Cerebellar nuclear complex (tissue), 1 donor: ENCODE measurements around the gene PPARG.

Experiments
- DNase-seq, 2 experiments: peaks; one replicate each; lab custom pipeline; 2025; lab: John Stamatoyannopoulos, UW

Gene PPARG

GRCh38 chr3:12345141-12345561 lies 56.3 kb downstream of the PPARG start:
- DNase-seq, result no peak

GRCh38 chr3:12345584-12346494 lies 57.0 kb downstream of the PPARG start:
- DNase-seq, result no peak

GRCh38 chr3:12347301-12347700 lies 58.4 kb downstream of the PPARG start:
- DNase-seq, result no peak

GRCh38 chr3:12349895-12350811 lies 61.3 kb downstream of the PPARG start:
- DNase-seq, result no peak

GRCh38 chr3:12351145-12351544 lies 62.3 kb downstream of the PPARG start:
- no peak for DNase-seq

- DNase-seq, result no peak
Measured at GRCh38 chr3:12352253-12352652, 63.4 kb downstream of the PPARG start.

GRCh38 chr3:12352755-12353154 lies 63.9 kb downstream of the PPARG start:
- DNase-seq, result no peak

- DNase-seq, result no peak
Measured at GRCh38 chr3:12353796-12354525, 65.1 kb downstream of the PPARG start.

- no peak for DNase-seq
Measured at GRCh38 chr3:12356175-12356574, 67.3 kb downstream of the PPARG start.

GRCh38 chr3:12356996-12357395 lies 68.1 kb downstream of the PPARG start:
- DNase-seq, result no peak

GRCh38 chr3:12357456-12357855 lies 68.6 kb downstream of the PPARG start:
- no peak for DNase-seq

GRCh38 chr3:12363397-12364195 lies 74.7 kb downstream of the PPARG start:
- DNase-seq, result no peak

GRCh38 chr3:12367346-12367745 lies 78.5 kb downstream of the PPARG start:
- no peak for DNase-seq

- no peak for DNase-seq
Measured at GRCh38 chr3:12369029-12369428, 80.2 kb downstream of the PPARG start.

- no peak for DNase-seq
Measured at GRCh38 chr3:12369598-12369997, 80.7 kb downstream of the PPARG start.

GRCh38 chr3:12370758-12371157 lies 81.9 kb downstream of the PPARG start:
- DNase-seq, result no peak

- DNase-seq, result no peak
Measured at GRCh38 chr3:12371525-12372140, 82.8 kb downstream of the PPARG start.

- no peak for DNase-seq
Measured at GRCh38 chr3:12372741-12373280, 83.9 kb downstream of the PPARG start.

- DNase-seq, result no peak
Measured at GRCh38 chr3:12375572-12375971, 86.7 kb downstream of the PPARG start.

- DNase-seq, result no peak
Measured at GRCh38 chr3:12379640-12380429, 91.0 kb downstream of the PPARG start.
